Cerebellar cortex (tissue), 1 donor: ENCODE measurements around the gene BLTP2.

ENCODE experiments used
- DNase-seq: peaks from one replicate; pipeline ENCODE4 v3.0.0-alpha.2; 2015; ENCODE audit warnings: low spot score

The BLTP2 gene

GRCh38 chr17:28598799-28599310 is 46.1 kb downstream of the BLTP2 start, which contains the start of gene SPAG5:
Gene SPAG5, minus strand, starts transcription at chr17:28599025. Its CDS starts 79 bp downstream, at chr17:28598946.
- DNase-seq, result peak; percentile 93

GRCh38 chr17:28598389-28598788 is 46.6 kb downstream of the BLTP2 start:
- no peak for DNase-seq

GRCh38 chr17:28597606-28598383 is 47.2 kb downstream of the BLTP2 start:
- no peak for DNase-seq
